Measurements from ENCODE around the gene DNAH2. TPM values are rescaled to one million over a fixed set of nuclear protein-coding genes. Genes with fewer than 3 reads are reported as not detected.

Gene DNAH2
- total and polyA plus RNA-seq, 2 experiments from 2014 or later, result 0.38 TPM; not detected in 1

- TF ChIP-seq ZNF462 (CRISPR knock-in tag; IDR thresholded peaks at IDR 0.05), result no peak
- TF ChIP-seq JUNB (IDR thresholded peaks at IDR 0.05; ENCODE audit: unreplicated experiment), result no peak
- TF ChIP-seq POLR2AphosphoS5 (IDR thresholded peaks at IDR 0.05; ENCODE audit: low read depth), result no peak
- TF ChIP-seq ETS1 (IDR thresholded peaks at IDR 0.05), result no peak
- TF ChIP-seq ZNF331 (CRISPR knock-in tag; IDR thresholded peaks at IDR 0.05; ENCODE audit: low read depth), result no peak
- no peak for TF ChIP-seq STAT1 (IDR thresholded peaks at IDR 0.05; ENCODE audit: unreplicated experiment)
- TF ChIP-seq CREB1 (CRISPR knock-in tag; IDR thresholded peaks at IDR 0.05; ENCODE audit: low read depth), result no peak
- no peak for TF ChIP-seq EZH2 (IDR thresholded peaks at IDR 0.05; ENCODE audit: low read depth, unreplicated experiment)
- no peak for TF ChIP-seq NANOG (IDR thresholded peaks at IDR 0.05; ENCODE audit: borderline replicate concordance)
- no peak for TF ChIP-seq EZH2phosphoT487 (IDR thresholded peaks at IDR 0.05; ENCODE audit: unreplicated experiment)
- TF ChIP-seq REST (IDR thresholded peaks at IDR 0.05; ENCODE audit: unreplicated experiment), result no peak
- TF ChIP-seq CTCF (conservative IDR thresholded peaks at IDR 0.05; ENCODE audit: low read depth in 2 of 2), result no peak
- no peak for TF ChIP-seq ZNF114 (CRISPR knock-in tag; IDR thresholded peaks at IDR 0.05)
- H3K27me3 Mint-ChIP-seq (ENCODE audit: insufficient read depth, low read depth, poor library complexity), result no peaks in the 10 kb centered on the region
Observed at GRCh38 chr17:7878234-7878633, 160.7 kb downstream of the DNAH2 start.

More at GRCh38 chr17:7878234-7878633, 160.7 kb downstream of the DNAH2 start:
- ATAC-seq (no peak), DNase-seq (ENCODE audit: low spot score) (no peak)
- H3K27ac Mint-ChIP-seq, result no peak overlapping the region
- H3K4me1 ChIP-seq (ENCODE audit: insufficient read depth), result peaks cover 8% of the 10 kb centered on the region; the same call in 1 of the 2 replicates
- no peaks in the 10 kb centered on the region for H3K9me3 Mint-ChIP-seq
- no peaks in the 10 kb centered on the region for H3K36me3 Mint-ChIP-seq (ENCODE audit: low read depth)
- H3K27ac ChIP-seq (ENCODE audit: low read depth), result no peak overlapping the region
- H2AFZ ChIP-seq, result no peak overlapping the region
- H3F3A ChIP-seq (replicated peaks; ENCODE audit: low read depth), result no peaks in the 10 kb centered on the region
- no peak overlapping the region for H3K4me3 ChIP-seq
- no peaks in the 10 kb centered on the region for H3K4me1 Mint-ChIP-seq
- no peak overlapping the region for H3K4me3 Mint-ChIP-seq
- no peaks in the 10 kb centered on the region for H3K9me2 ChIP-seq (ENCODE audit: insufficient read depth)
- no peak overlapping the region for H3K4me2 ChIP-seq
- H3K27me3 ChIP-seq (ENCODE audit: insufficient read depth), result peaks cover 29% of the 10 kb centered on the region
- H3K79me2 ChIP-seq (replicated peaks; ENCODE audit: insufficient read depth), result no peaks in the 10 kb centered on the region
- no peaks in the 10 kb centered on the region for H3K36me3 ChIP-seq (ENCODE audit: insufficient read depth)
- H4K20me1 ChIP-seq (replicated peaks; ENCODE audit: insufficient read depth), result no peaks in the 10 kb centered on the region

Measured in GM23338 (cell line).